GM18517 (cell line): ENCODE data around the gene IGF1R.

ENCODE experiments used
- ATAC-seq: cut with Tn5 transposase; IDR thresholded peaks from one replicate; pipeline ENCODE4 v1.9.1; 2021; ENCODE audit warnings: mild to moderate bottlenecking, moderate library complexity; ENCODE audit not compliant: unreplicated experiment

The IGF1R gene

GRCh38 chr15:98876451-98877369 lies 228.4 kb downstream of the IGF1R start:
- ATAC-seq, result no peak

DNA sequence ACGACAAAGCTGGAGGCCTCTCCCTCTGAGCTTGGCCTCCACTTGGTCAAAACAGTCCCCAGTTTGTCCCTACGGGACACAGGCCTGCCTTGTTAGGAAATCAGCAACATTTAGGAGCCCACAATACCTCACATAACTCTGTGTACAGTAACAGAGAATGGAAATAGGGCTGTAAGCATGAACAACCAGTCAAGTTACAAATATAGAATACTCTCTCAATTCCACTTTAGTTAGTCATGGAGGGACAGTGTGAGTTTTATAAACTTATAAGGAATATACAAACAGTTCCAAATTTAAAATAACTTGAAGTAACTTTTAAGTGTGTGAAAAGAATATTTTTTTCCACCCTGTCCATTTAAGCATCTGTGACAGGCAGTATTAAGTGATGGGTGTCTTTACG lies 229.8 kb downstream of the IGF1R start:
- no peak for ATAC-seq

- ATAC-seq, result no peak
Measured at GRCh38 chr15:98878862-98879261, 230.5 kb downstream of the IGF1R start.

GRCh38 chr15:98881526-98882520 lies 233.5 kb downstream of the IGF1R start:
- peak; percentile 67 for ATAC-seq

DNA sequence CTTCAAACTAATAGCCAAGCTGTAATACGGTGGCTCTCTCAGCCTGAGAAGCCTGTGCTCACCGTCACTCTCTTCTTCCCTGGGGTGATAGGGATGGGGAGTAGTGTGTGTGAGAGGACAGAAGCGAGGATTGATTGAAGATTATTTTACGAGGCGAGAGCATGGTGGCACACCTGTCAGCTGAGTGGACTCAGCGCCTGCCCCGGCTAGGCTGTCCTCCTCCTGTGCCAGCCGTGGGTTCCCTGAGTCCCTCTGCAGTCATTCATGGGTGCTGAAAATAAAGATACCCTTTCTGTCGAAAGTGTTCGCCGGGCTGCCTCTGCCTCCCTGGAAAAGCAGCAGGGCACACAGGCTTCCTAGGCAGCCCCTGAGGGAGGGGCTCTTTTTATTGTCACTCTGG lies 235.1 kb downstream of the IGF1R start:
- ATAC-seq, result no peak

DNA sequence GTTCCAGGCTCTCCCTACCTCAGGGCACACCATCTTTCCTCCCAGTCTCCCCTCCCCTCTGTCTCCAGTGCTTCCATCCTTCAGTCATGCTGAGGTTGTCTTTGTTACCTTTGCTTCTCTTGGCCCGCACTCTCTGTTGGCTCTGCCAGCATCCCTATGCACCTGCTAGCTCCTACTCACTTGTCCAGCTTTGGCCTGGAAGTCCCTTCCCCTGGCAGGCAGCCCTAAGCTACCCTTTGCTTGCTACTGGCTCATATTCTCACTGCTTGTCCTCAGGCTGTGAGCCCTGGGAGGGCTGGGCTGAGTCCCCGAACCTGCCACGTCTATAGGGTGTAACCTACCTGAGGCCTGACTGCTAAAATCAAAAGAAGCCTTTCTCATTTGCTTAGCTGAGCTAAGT lies 236.6 kb downstream of the IGF1R start:
- no peak for ATAC-seq

GRCh38 chr15:98887976-98888375 lies 239.6 kb downstream of the IGF1R start:
- ATAC-seq, result no peak

DNA sequence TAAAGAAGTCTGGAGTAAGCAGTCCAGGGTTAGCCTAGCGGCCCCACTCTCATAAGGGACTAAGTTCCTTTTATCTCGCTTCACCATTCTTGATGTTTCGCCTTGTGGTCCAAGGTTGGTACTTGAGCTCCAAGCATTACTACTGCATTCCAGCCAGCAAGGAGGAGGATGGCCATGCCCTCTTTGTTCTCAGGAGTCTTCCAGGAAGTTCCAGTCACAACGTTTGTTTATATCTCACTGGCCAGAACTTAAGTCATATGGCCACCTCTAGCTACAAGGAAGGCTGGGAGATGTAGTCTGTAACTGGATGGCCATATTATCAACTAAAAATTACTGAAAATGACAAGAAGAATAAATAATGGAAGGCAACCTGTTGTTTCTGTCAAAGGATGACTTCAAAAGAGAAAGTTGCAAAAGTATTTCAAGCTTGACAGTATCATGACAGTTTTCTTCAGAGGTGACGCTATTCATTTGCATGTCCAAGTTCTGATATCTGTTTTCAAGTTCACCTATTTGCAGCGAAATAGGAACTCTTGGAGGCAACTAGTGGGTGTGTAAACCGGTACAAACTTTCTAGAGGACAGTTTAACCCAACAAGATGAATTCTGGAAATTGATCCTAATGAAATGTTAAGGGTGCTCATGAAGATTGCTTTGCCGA lies 240.6 kb downstream of the IGF1R start:
- ATAC-seq, result no peak

- no peak for ATAC-seq
Measured at GRCh38 chr15:98889930-98890695, 241.8 kb downstream of the IGF1R start.

GRCh38 chr15:98891301-98891700 lies 243.0 kb downstream of the IGF1R start:
- ATAC-seq, result no peak

- no peak for ATAC-seq
Measured at GRCh38 chr15:98893401-98893800, 245.1 kb downstream of the IGF1R start.

- ATAC-seq, result no peak
Measured at GRCh38 chr15:98894312-98894711, 246.0 kb downstream of the IGF1R start.

DNA sequence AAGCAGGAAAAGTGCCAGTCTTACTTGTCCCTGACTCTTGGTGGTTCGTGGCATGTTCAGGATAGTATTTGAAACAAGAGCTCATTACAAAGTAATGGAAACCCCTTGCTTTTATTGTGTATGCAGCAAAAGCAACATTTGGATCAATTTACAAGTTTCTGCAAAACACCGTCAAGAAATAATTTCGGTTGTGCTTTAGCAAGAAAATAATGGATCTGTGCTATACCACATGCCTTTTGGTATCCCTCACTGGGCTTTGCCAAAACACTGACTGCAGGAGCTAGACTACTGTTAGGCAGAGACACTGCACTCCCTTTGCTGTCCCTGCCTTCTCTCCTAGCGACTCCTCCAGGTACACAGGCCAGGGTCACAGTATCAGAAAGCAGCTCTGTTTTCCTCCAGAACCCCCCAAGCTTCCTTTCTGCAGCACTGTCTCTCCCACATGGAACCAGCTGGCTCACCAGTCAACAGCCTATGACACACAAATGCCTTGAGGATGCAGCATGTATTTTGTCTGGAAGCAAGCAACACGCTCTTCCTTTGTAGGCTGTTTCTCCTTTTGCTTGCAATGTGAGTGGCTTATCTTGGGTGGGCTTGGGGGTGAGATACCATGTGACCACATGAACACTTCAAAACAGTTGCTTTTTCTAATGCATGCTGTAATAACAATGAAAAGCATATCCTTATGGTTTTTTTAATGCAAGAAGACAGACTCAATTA lies 247.8 kb downstream of the IGF1R start:
- no peak for ATAC-seq

- no peak for ATAC-seq
Measured at GRCh38 chr15:98896802-98897732, 248.7 kb downstream of the IGF1R start.

DNA sequence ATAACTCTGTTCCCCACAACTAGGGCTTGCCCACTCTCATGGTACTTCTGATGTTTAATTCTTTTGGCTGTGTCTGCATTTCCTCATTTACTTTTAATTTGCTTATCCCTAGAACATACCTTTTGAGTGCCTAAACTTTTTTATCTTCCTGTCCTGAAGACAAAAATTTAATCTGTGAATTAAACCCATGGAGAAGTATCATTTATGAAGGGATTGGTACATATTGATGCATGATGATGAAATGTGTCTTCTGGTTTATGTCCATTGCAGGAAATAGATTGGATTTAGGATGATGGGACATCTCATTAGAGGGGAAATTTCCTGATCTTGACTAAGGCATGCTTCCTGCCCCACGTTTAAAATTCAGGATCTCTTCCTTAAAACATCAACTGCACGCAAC lies 249.8 kb downstream of the IGF1R start:
- ATAC-seq, result no peak

DNA sequence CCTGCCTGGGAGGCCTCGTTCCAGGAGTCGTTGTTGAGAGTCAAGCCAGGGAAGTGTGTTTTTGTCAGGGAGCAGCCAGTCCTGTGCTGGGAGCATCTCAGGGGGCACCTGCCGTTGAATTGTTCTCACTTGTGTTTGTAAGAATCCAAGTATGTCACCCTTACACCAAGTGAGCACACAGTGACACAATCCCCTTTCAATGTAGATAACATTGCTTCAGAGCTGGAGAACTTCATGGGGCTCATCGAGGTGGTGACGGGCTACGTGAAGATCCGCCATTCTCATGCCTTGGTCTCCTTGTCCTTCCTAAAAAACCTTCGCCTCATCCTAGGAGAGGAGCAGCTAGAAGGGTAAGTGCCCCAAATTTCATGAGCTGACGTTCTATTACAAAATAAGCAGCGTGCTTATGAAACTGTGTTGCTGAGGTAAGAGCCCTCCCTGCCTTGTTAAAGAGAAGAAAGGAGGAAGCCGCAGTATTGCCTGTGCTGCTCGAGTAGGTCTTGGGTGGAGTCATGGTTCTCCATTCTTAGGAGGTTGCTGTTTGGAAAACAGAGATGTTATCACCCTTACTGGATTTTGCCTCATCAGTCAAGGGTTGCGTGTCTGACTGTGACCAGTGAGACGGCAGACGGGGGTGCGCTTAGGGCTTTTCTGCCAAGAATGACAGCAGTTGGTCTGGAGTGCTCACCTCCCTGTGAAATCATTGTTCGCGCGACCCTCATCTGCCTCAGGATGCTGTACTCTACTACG lies 251.1 kb downstream of the IGF1R start:
- ATAC-seq, result no peak

- no peak for ATAC-seq
Measured at GRCh38 chr15:98900356-98900755, 252.0 kb downstream of the IGF1R start.
